Testis (tissue), 3 donors: ENCODE results near the gene KIF20B. TPM values are rescaled to one million over a fixed set of nuclear protein-coding genes. Genes with fewer than 3 reads are reported as not detected.

ENCODE experiments used
- DNase-seq: peaks from one replicate; pipeline ENCODE4 v3.0.0-alpha.2; 2019
- H3K27ac ChIP-seq, 2 donors: fragments of 200-600 bp; sonication (generic); one replicate each; pipeline ENCODE4 v1.5.1; 2019
- H3K27me3 ChIP-seq: fragments of 200-600 bp; sonication (generic); one replicate; pipeline ENCODE4 v1.5.1; 2019
- H3K36me3 ChIP-seq: fragments of 200-600 bp; sonication (generic); one replicate; pipeline ENCODE4 v1.5.1; 2017; ENCODE audit warnings: low read depth; ENCODE audit errors: missing control alignments
- H3K4me1 ChIP-seq: fragments of 200-600 bp; sonication (generic); one replicate; pipeline ENCODE4 v1.5.1; 2019
- H3K4me3 ChIP-seq, 2 donors: fragments of 200-600 bp; sonication (generic); one replicate each; pipeline ENCODE4 v1.5.1; 2017 to 2019
- H3K9me3 ChIP-seq: fragments of 200-600 bp; sonication (generic); one replicate; pipeline ENCODE4 v1.5.1; 2017
- CTCF ChIP-seq, 3 experiments: fragments of 450-650 bp in 2 of 3; fragments of 200-600 bp in 1 of 3; sonication (generic) in 1 of 3; IDR thresholded peaks; one replicate each; pipeline ENCODE4 v1.5.1; 2016 to 2019; ENCODE audit warnings: antibody characterized with exemption in 3 of 3, mild to moderate bottlenecking in 2 of 3, moderate library complexity in 1 of 3
- POLR2A ChIP-seq: fragments of 450-650 bp; IDR thresholded peaks from one replicate; pipeline ENCODE4 v1.6.1; 2017; ENCODE audit warnings: antibody characterized with exemption, mild to moderate bottlenecking, moderate library complexity
- WGBS, 2 donors: methylation state at CpG; one replicate each; pipeline ENCODE4 v1.1.5; 2018; 5-methylcytosine and 5-hydroxymethylcytosine counted together
- intact Hi-C: fragments of 100-400 bp; cut with DNase I; formaldehyde crosslinking; loops from one replicate; pipeline ENCODE4 v1.15.1; 2023; ENCODE audit warnings: low total_unique reads
- polyA plus RNA-seq: library from polyadenylated mRNA; stranded (reverse); fragments of 350-450 nt; fragmentation: Illumina TruSeq; extraction: RNeasy Lipid Tissue Mini Kit (QIAGEN cat#74804); gene quantifications from one replicate; pipeline ENCODE4 v1.2.3, GENCODE V29; 2014; ENCODE audit warnings: low read depth, low replicate concordance; ENCODE audit not compliant: insufficient read depth
- total RNA-seq, 2 donors: library from RNA; depleted of rRNA; stranded (reverse); fragments of >200 nt; gene quantifications; one replicate each; pipeline ENCODE4 v1.2.3, GENCODE V29; 2016

Gene KIF20B
- total and polyA plus RNA-seq, 3 donors from 2014 or later, result 3.0 to 16.9 (median 12.0) TPM

GRCh38 chr10:89792187-89792586, 90.8 kb downstream of the KIF20B start:
- intact Hi-C loops, result no loop called here
- Histone ChIP-seq H3K27me3 (no peaks in the 10 kb centered on the region), H3K9me3 (no peaks in the 10 kb centered on the region), H3K4me3 (no peak overlapping the region), H3K4me1 (no peaks in the 10 kb centered on the region), H3K36me3 (no peaks in the 10 kb centered on the region), H3K27ac (no peak overlapping the region)
- DNase-seq, result no peak
- WGBS, 2 donors, result 86 to 95% methylated on average over 2 of the region's 2 CpGs
- TF ChIP-seq POLR2A (no peak), CTCF (IDR thresholded peaks at IDR 0.05) (no peak)

- WGBS, 2 donors, result 33 to 48% methylated on average over 3 of the region's 3 CpGs
- Histone ChIP-seq H3K27ac (no peak overlapping the region), H3K4me1 (no peaks in the 10 kb centered on the region), H3K4me3 (no peak overlapping the region), H3K27me3 (no peaks in the 10 kb centered on the region), H3K36me3 (no peaks in the 10 kb centered on the region), H3K9me3 (no peaks in the 10 kb centered on the region)
- intact Hi-C loops, result no loop called here
- peak; percentile 50 for DNase-seq
- no peak for TF ChIP-seq POLR2A
- TF ChIP-seq CTCF (IDR thresholded peaks at IDR 0.05), result peak; percentile 61 to 78 (median 66)
Observed at GRCh38 chr10:89793649-89794254, 92.4 kb downstream of the KIF20B start.

- H3K27ac ChIP-seq, result no peak overlapping the region
- 40 to 58% methylated on average over 1 of the region's 1 CpG for WGBS, 2 donors
- H3K4me1 ChIP-seq, result no peaks in the 10 kb centered on the region
- intact Hi-C loops, result no loop called here
- no peak for DNase-seq
- H3K36me3 ChIP-seq, result no peaks in the 10 kb centered on the region
- no peak overlapping the region for H3K4me3 ChIP-seq
- H3K9me3 ChIP-seq, result no peaks in the 10 kb centered on the region
- no peak for TF ChIP-seq CTCF (IDR thresholded peaks at IDR 0.05)
- no peaks in the 10 kb centered on the region for H3K27me3 ChIP-seq
Observed at GRCh38 chr10:89795840-89796239, 94.5 kb downstream of the KIF20B start.

GRCh38 chr10:89798092-89798491, 96.7 kb downstream of the KIF20B start:
- Histone ChIP-seq H3K4me1 (no peaks in the 10 kb centered on the region), H3K9me3 (no peaks in the 10 kb centered on the region), H3K27ac (no peak overlapping the region), H3K4me3 (no peak overlapping the region), H3K36me3 (no peaks in the 10 kb centered on the region), H3K27me3 (no peaks in the 10 kb centered on the region)
- 93 to 96% methylated on average over 2 of the region's 2 CpGs for WGBS, 2 donors
- TF ChIP-seq CTCF (IDR thresholded peaks at IDR 0.05) (no peak), POLR2A (no peak)
- no peak for DNase-seq
- intact Hi-C loops, result no loop called here

- Histone ChIP-seq H3K9me3 (no peaks in the 10 kb centered on the region), H3K36me3 (no peaks in the 10 kb centered on the region), H3K27ac (no peak overlapping the region), H3K4me3 (no peak overlapping the region), H3K27me3 (no peaks in the 10 kb centered on the region), H3K4me1 (no peaks in the 10 kb centered on the region)
- TF ChIP-seq CTCF (IDR thresholded peaks at IDR 0.05) (no peak), POLR2A (no peak)
- no peak for DNase-seq
- WGBS, 2 donors, result 87 to 88% methylated on average over 2 of the region's 2 CpGs
- intact Hi-C loops, result no loop called here
Observed at GRCh38 chr10:89799573-89799972, 98.2 kb downstream of the KIF20B start.
